ENCODE results near the gene PHAX. TPM values are rescaled to one million over a fixed set of nuclear protein-coding genes. Genes with fewer than 3 reads are reported as not detected.
A peak's percentile ranks its signal among the peaks of the same experiment; 100 is the strongest.

Gene PHAX
- 36.8 and 38.3 TPM in 2 replicates for total RNA-seq (2013; cell fraction: nucleolus; rRNA removed)
- total RNA-seq (2014; rRNA removed): 28.2 and 35.5 TPM in 2 replicates
- 70.2 and 72.1 TPM in 2 replicates for total RNA-seq (2014; rRNA removed; fragmentation: Illumina TruSeq; extraction: Trizol)
- total RNA-seq (2021): 30.8 and 33.1 TPM in 2 replicates
- 39.9 TPM for polyA plus RNA-seq (2011; ENCODE audit: low read depth)
- 42.5 and 67.0 TPM in 2 replicates for polyA plus RNA-seq (2011; rRNA removed)
- polyA plus RNA-seq (2011; cell fraction: cytosol; rRNA removed): 30.2 and 34.1 TPM in 2 replicates
- 9.2 and 17.4 TPM in 2 replicates for polyA plus RNA-seq (2011; cell fraction: nucleus; rRNA removed)
- polyA plus RNA-seq (2012): 40.1 and 42.9 TPM in 2 replicates
- 59.8 and 92.3 TPM in 2 replicates for polyA plus RNA-seq (2014; fragmentation: Illumina TruSeq; extraction: Trizol)
- polyA plus RNA-seq (2014; fragmentation: Nextera tagmentation; extraction: Ambion mirVana): 10 to 100 TPM; 60.8 to 71.5 TPM
- 29.8 and 30.4 TPM in 2 replicates for polyA plus RNA-seq (2014; rRNA removed)
- 10 to 100 TPM; 86.3 to 88.7 TPM for polyA plus RNA-seq (2016; fragmentation: Nextera tagmentation; extraction: Ambion mirVana)
- 38.7 and 45.0 TPM in 2 replicates for polyA minus RNA-seq (2011; rRNA and poly(A)+ RNA removed)
- polyA minus RNA-seq (2011; cell fraction: cytosol; rRNA and poly(A)+ RNA removed): 11.4 and 18.4 TPM in 2 replicates
- polyA minus RNA-seq (2011; cell fraction: nucleus; rRNA and poly(A)+ RNA removed): 13.2 and 26.5 TPM in 2 replicates
- percentile 80 among the genes with signal in this experiment for Bru-seq, nascent RNA
- BruChase-seq, experiment 1, labeled RNA remaining after a 6-hour chase: percentile 75 among the genes with signal in this experiment
- BruChase-seq, experiment 2, labeled RNA remaining after a 2-hour chase: percentile 84 among the genes with signal in this experiment
- long read RNA-seq, experiment 1, full-length matches to known transcripts: 30 of 45 reads
- long read RNA-seq, experiment 1, partial matches to known transcripts: 13 of 45 reads
- long read RNA-seq, experiment 1, other reads (novel, unspliced or antisense): 2 of 45 reads
- long read RNA-seq, experiment 2, full-length matches to known transcripts: 193 of 344 reads
- long read RNA-seq, experiment 2, partial matches to known transcripts: 140 of 344 reads
- long read RNA-seq, experiment 2, other reads (novel, unspliced or antisense): 11 of 344 reads

- Histone ChIP-seq H3K4me2 (ENCODE audit: control insufficient read depth, insufficient read depth) (peak within 1 kb of the TSS; percentile 52), H2AFZ (ENCODE audit: control insufficient read depth, low read depth, low read length) (peak within 1 kb of the TSS; percentile 93), H3K36me3 (ENCODE audit: control insufficient read depth in 2 of 2, insufficient read depth in 2 of 2, low read length in 1 of 2) (peaks cover 0 to 15% of the 10 kb centered on the region in 2 experiments; a peak in 1 of 4 replicates), H3K79me2 (ENCODE audit: control insufficient read depth, insufficient read depth, low read length) (peaks cover 31% of the 10 kb centered on the region), H3K9ac (ENCODE audit: control insufficient read depth, insufficient read depth, low read length) (peak within 1 kb of the TSS; percentile 81), H3K27ac (ENCODE audit: control insufficient read depth, insufficient read depth) (peak within 1 kb of the TSS; percentile 69), H3K4me3 (peak within 1 kb of the TSS; percentile 92), H3K4me1 (ENCODE audit: control insufficient read depth, insufficient read depth, low read length) (no peaks in the 10 kb centered on the region; the same call in 1 of the 2 replicates), H3K27me3 (replicated peaks in 1 of 2; ENCODE audit: control insufficient read depth in 2 of 2, insufficient read depth in 2 of 2, low read length in 1 of 2) (no peaks in the 10 kb centered on the region), H4K20me1 (ENCODE audit: control insufficient read depth, insufficient read depth) (no peaks in the 10 kb centered on the region), H3K9me3 (replicated peaks; ENCODE audit: control insufficient read depth, insufficient read depth, low read length) (peaks cover 4% of the 10 kb centered on the region; the same call in 2 of the 3 replicates)
- peak; percentile 32 for DNase-seq (ENCODE audit: low read depth, low spot score)
- POLR2A ChIA-PET: interaction anchor here (0.6 to 1.2 kb wide), 3 partner anchors 8 to 208 kb away, joined by 3 to 4 read pairs (median 3); no protein-coding TSS in a partner anchor
- in situ Hi-C loops (cut with MboI): no loop called here
- SMC1A ChIA-PET (ENCODE audit: uncharacterized antibody, unreplicated experiment): interaction anchor here (1.5 kb wide), 1 partner anchor 204 kb away, joined by 3 read pairs; no protein-coding TSS in a partner anchor
- peak; percentile 95 for ATAC-seq
- BruUV-seq (replicated peaks): TSS peak; percentile 73
- intact Hi-C loops (cut with micrococcal nuclease; ENCODE audit: unreplicated experiment): loop anchor here (2.0 to 5.0 kb wide), 2 partner anchors 56 to 244 kb away; no protein-coding TSS in a partner anchor
- FAIRE-seq: peak; percentile 71
- WGBS (ENCODE audit: insufficient coverage, insufficient replicate concordance, low lambda C conversion rate, missing lambda C conversion rate): 3% methylated on average over 61 of the region's 79 CpGs
- CTCF ChIA-PET: interaction anchor here (0.5 to 2.3 kb wide), 21 partner anchors 9 to 1400 kb away, joined by 3 to 13 read pairs (median 3); no protein-coding TSS in a partner anchor
- RAD21 ChIA-PET (ENCODE audit: unreplicated experiment): interaction anchor here (0.7 to 1.0 kb wide), 4 partner anchors 51 to 248 kb away, joined by 3 to 7 read pairs (median 4); no protein-coding TSS in a partner anchor
- TF ChIP-seq MTA3 (IDR thresholded peaks at IDR 0.05; ENCODE audit: borderline replicate concordance, low read length) (no peak), ZNF384 (IDR thresholded peaks at IDR 0.05; ENCODE audit: borderline replicate concordance, low read depth, low read length) (no peak), ZBTB33 (IDR thresholded peaks at IDR 0.05) (no peak), CBX3 (IDR thresholded peaks at IDR 0.05; ENCODE audit: borderline replicate concordance, low read depth) (no peak), TBL1XR1 (IDR thresholded peaks at IDR 0.05; ENCODE audit: low read depth, low read length) (no peak), JUND (IDR thresholded peaks at IDR 0.05; ENCODE audit: low read depth, low read length) (no peak), ZNF217 (IDR thresholded peaks at IDR 0.05) (no peak), RCOR1 (conservative IDR thresholded peaks at IDR 0.05; ENCODE audit: low read depth, low read length) (0 out of 2 replicates have a peak, but pooled peaks have one; percentile 19), GATAD2B (conservative IDR thresholded peaks at IDR 0.05; ENCODE audit: low read depth) (peak; percentile 88), MTA2 (IDR thresholded peaks at IDR 0.05; ENCODE audit: low read depth) (peak; percentile 40; the same call in 1 of the 2 replicates), RAD51 (IDR thresholded peaks at IDR 0.05) (no peak), SIX5 (IDR thresholded peaks at IDR 0.05; ENCODE audit: low read depth, low read length, severe bottlenecking) (peak; percentile 28), CHD2 (IDR thresholded peaks at IDR 0.05; ENCODE audit: borderline replicate concordance, low read depth, low read length) (0 out of 2 replicates have a peak, but pooled peaks have one; percentile 25), ZNF24 (IDR thresholded peaks at IDR 0.05) (0 out of 2 replicates have a peak, but pooled peaks have one; percentile 54)
- TF ChIP-seq, protein P1, sequence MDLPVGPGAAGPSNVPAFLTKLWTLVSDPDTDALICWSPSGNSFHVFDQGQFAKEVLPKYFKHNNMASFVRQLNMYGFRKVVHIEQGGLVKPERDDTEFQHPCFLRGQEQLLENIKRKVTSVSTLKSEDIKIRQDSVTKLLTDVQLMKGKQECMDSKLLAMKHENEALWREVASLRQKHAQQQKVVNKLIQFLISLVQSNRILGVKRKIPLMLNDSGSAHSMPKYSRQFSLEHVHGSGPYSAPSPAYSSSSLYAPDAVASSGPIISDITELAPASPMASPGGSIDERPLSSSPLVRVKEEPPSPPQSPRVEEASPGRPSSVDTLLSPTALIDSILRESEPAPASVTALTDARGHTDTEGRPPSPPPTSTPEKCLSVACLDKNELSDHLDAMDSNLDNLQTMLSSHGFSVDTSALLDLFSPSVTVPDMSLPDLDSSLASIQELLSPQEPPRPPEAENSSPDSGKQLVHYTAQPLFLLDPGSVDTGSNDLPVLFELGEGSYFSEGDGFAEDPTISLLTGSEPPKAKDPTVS (IDR thresholded peaks at IDR 0.05; ENCODE audit: low read depth, low read length): no peak
Measured at GRCh38 chr5:126600631-126601511, at the start of gene PHAX. Gene PHAX (plus strand): TSS chr5:126600947. CDS start chr5:126600963, 16 bp downstream.

All from GM12878 (cell line).